ENCODE measurements around the gene EFNA2.

DNA sequence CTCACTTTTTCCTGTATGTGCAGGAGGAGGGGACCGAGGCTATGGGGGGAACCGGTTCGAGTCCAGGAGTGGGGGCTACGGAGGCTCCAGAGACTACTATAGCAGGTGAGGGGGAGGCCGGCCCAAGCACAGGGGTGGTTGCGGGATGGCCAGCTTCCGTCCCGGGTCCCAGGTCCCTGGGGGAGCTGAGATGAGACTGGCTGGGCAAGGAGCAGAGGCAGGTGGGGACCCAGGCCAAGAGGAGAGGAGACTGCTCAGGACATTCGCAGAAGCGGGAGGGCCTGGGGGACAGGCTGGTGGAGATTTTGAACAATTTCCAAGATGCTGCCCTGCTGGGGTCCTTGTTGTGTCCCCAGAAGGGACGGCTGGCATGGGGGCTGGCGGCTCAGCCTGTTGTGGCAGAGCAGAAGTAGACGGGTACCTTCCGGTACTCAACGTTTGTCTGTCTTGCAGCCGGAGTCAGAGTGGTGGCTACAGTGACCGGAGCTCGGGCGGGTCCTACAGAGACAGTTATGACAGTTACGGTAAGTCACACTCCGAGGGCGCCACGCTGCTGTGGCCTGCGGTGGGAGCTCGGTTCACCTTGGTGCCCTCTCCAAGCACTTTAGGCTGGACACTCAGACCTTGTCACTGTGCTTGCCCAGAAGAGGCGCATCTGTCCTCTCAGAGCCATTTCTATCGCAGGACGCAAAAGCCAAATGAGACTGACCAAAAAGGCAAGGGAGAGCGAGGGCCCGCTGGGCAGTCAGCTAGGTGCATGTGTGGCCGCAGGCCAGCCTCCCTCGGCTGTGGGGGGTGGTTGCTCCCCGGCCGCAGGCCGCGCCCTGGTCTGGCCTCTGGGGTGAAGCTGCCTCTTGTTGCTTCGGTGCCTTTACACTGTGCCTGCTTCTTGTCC is 13.9 kb upstream of the EFNA2 start:
- TF ChIP-seq, protein P1, sequence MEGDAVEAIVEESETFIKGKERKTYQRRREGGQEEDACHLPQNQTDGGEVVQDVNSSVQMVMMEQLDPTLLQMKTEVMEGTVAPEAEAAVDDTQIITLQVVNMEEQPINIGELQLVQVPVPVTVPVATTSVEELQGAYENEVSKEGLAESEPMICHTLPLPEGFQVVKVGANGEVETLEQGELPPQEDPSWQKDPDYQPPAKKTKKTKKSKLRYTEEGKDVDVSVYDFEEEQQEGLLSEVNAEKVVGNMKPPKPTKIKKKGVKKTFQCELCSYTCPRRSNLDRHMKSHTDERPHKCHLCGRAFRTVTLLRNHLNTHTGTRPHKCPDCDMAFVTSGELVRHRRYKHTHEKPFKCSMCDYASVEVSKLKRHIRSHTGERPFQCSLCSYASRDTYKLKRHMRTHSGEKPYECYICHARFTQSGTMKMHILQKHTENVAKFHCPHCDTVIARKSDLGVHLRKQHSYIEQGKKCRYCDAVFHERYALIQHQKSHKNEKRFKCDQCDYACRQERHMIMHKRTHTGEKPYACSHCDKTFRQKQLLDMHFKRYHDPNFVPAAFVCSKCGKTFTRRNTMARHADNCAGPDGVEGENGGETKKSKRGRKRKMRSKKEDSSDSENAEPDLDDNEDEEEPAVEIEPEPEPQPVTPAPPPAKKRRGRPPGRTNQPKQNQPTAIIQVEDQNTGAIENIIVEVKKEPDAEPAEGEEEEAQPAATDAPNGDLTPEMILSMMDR (IDR thresholded peaks at IDR 0.05; ENCODE audit: poor library complexity, severe bottlenecking), result no peak
- TF ChIP-seq EZH2 (IDR thresholded peaks at IDR 0.05; ENCODE audit: borderline replicate concordance, insufficient read depth, low read length, poor library complexity, severe bottlenecking) (no peak), MXI1 (conservative IDR thresholded peaks at IDR 0.05; ENCODE audit: poor library complexity, severe bottlenecking) (no peak)
